BLaER1 (cell line): ENCODE measurements around the gene BRD3OS.

Experiments
- H3K27ac ChIP-seq: shearing (Covaris generic); formaldehyde crosslinking; 2 replicates; pipeline ENCODE4 v1.8.1; 2022
- H3K27me3 ChIP-seq: shearing (Covaris generic); formaldehyde crosslinking; 2 replicates; pipeline ENCODE4 v1.8.1; 2022
- H3K36me3 ChIP-seq: shearing (Covaris generic); formaldehyde crosslinking; 2 replicates; pipeline ENCODE4 v1.8.1; 2022
- H3K4me1 ChIP-seq: shearing (Covaris generic); formaldehyde crosslinking; 2 replicates; pipeline ENCODE4 v1.8.1; 2022
- H3K4me2 ChIP-seq: shearing (Covaris generic); formaldehyde crosslinking; 2 replicates; pipeline ENCODE4 v1.8.1; 2022
- H3K4me3 ChIP-seq: shearing (Covaris generic); formaldehyde crosslinking; 2 replicates; pipeline ENCODE4 v1.8.1; 2022
- H3K9ac ChIP-seq: shearing (Covaris generic); formaldehyde crosslinking; 2 replicates; pipeline ENCODE4 v1.8.1; 2022
- H3K9me3 ChIP-seq: shearing (Covaris generic); formaldehyde crosslinking; 2 replicates; pipeline ENCODE4 v1.8.1; 2022
- H4K20me1 ChIP-seq: shearing (Covaris generic); formaldehyde crosslinking; 2 replicates; pipeline ENCODE4 v1.8.1; 2022
- Cebpa-rat ChIP-seq: shearing (Covaris generic); IDR thresholded peaks from 2 replicates; pipeline ENCODE4 v1.8.1; 2022

Gene BRD3OS

GRCh38 chr9:134003237-134003636 lies 22.0 kb upstream of the BRD3OS start:
- no peak for TF ChIP-seq Cebpa-rat
- Histone ChIP-seq H3K27me3 (no peaks in the 10 kb centered on the region), H3K4me3 (no peak overlapping the region), H3K9ac (no peak overlapping the region), H3K36me3 (no peaks in the 10 kb centered on the region), H3K4me1 (0 out of 2 replicates have a peak, but pooled peaks cover 7% of the 10 kb centered on the region), H3K27ac (no peak overlapping the region), H3K4me2 (no peak overlapping the region), H3K9me3 (no peaks in the 10 kb centered on the region), H4K20me1 (no peaks in the 10 kb centered on the region)

GRCh38 chr9:134004131-134004873 lies 21.0 kb upstream of the BRD3OS start:
- no peak for TF ChIP-seq Cebpa-rat
- 0 out of 2 replicates have a peak, but pooled peaks cover 7% of the 10 kb centered on the region for H3K4me1 ChIP-seq
- H3K27ac ChIP-seq = no peak overlapping the region
- H3K36me3 ChIP-seq = no peaks in the 10 kb centered on the region
- no peaks in the 10 kb centered on the region for H3K27me3 ChIP-seq
- no peaks in the 10 kb centered on the region for H4K20me1 ChIP-seq
- H3K4me3 ChIP-seq = no peak overlapping the region
- H3K9me3 ChIP-seq = no peaks in the 10 kb centered on the region
- no peak overlapping the region for H3K9ac ChIP-seq
- no peak overlapping the region for H3K4me2 ChIP-seq

GRCh38 chr9:134004881-134005280 lies 20.4 kb upstream of the BRD3OS start:
- Histone ChIP-seq H3K27ac (no peak overlapping the region), H3K4me3 (no peak overlapping the region), H3K4me1 (0 out of 2 replicates have a peak, but pooled peaks cover 7% of the 10 kb centered on the region), H3K9ac (no peak overlapping the region), H3K9me3 (no peaks in the 10 kb centered on the region), H4K20me1 (no peaks in the 10 kb centered on the region), H3K4me2 (no peak overlapping the region), H3K36me3 (no peaks in the 10 kb centered on the region), H3K27me3 (no peaks in the 10 kb centered on the region)
- no peak for TF ChIP-seq Cebpa-rat

GRCh38 chr9:134005381-134005780 lies 19.9 kb upstream of the BRD3OS start:
- Histone ChIP-seq H3K36me3 (no peaks in the 10 kb centered on the region), H3K27ac (no peak overlapping the region), H4K20me1 (no peaks in the 10 kb centered on the region), H3K27me3 (no peaks in the 10 kb centered on the region), H3K4me3 (no peak overlapping the region), H3K9me3 (peaks cover 5% of the 10 kb centered on the region), H3K4me2 (no peak overlapping the region), H3K9ac (no peak overlapping the region), H3K4me1 (0 out of 2 replicates have a peak, but pooled peaks cover 7% of the 10 kb centered on the region)
- TF ChIP-seq Cebpa-rat = no peak

GRCh38 chr9:134007150-134007549 lies 18.1 kb upstream of the BRD3OS start:
- H3K9me3 ChIP-seq = peaks cover 20% of the 10 kb centered on the region
- no peak overlapping the region for H3K4me3 ChIP-seq
- H4K20me1 ChIP-seq = no peaks in the 10 kb centered on the region
- H3K4me2 ChIP-seq = no peak overlapping the region
- H3K9ac ChIP-seq = no peak overlapping the region
- H3K27me3 ChIP-seq = no peaks in the 10 kb centered on the region
- no peak for TF ChIP-seq Cebpa-rat
- H3K27ac ChIP-seq = no peak overlapping the region
- H3K36me3 ChIP-seq = no peaks in the 10 kb centered on the region
- H3K4me1 ChIP-seq = 0 out of 2 replicates have a peak, but pooled peaks cover 7% of the 10 kb centered on the region

GRCh38 chr9:134007571-134007970 lies 17.7 kb upstream of the BRD3OS start:
- Histone ChIP-seq H4K20me1 (no peaks in the 10 kb centered on the region), H3K4me1 (0 out of 2 replicates have a peak, but pooled peaks cover 7% of the 10 kb centered on the region), H3K4me3 (no peak overlapping the region), H3K27me3 (no peaks in the 10 kb centered on the region), H3K9ac (no peak overlapping the region), H3K27ac (no peak overlapping the region), H3K9me3 (peaks cover 20% of the 10 kb centered on the region), H3K4me2 (no peak overlapping the region), H3K36me3 (no peaks in the 10 kb centered on the region)
- no peak for TF ChIP-seq Cebpa-rat

GRCh38 chr9:134010310-134011173 lies 14.7 kb upstream of the BRD3OS start:
- H3K36me3 ChIP-seq = 0 out of 2 replicates have a peak, but pooled peaks cover 4% of the 10 kb centered on the region
- H3K4me1 ChIP-seq = 0 out of 2 replicates have a peak, but pooled peaks cover 7% of the 10 kb centered on the region
- H3K9me3 ChIP-seq = peaks cover 36% of the 10 kb centered on the region
- no peak overlapping the region for H3K4me3 ChIP-seq
- H3K27ac ChIP-seq = no peak overlapping the region
- H4K20me1 ChIP-seq = no peaks in the 10 kb centered on the region
- H3K27me3 ChIP-seq = no peaks in the 10 kb centered on the region
- H3K9ac ChIP-seq = no peak overlapping the region
- no peak overlapping the region for H3K4me2 ChIP-seq
- TF ChIP-seq Cebpa-rat = no peak

GRCh38 chr9:134011401-134011800 lies 13.9 kb upstream of the BRD3OS start:
- no peaks in the 10 kb centered on the region for H3K27me3 ChIP-seq
- peaks cover 45% of the 10 kb centered on the region for H3K9me3 ChIP-seq
- no peak overlapping the region for H3K9ac ChIP-seq
- H3K27ac ChIP-seq = no peak overlapping the region
- TF ChIP-seq Cebpa-rat = no peak
- 0 out of 2 replicates have a peak, but pooled peaks cover 7% of the 10 kb centered on the region for H3K4me1 ChIP-seq
- H4K20me1 ChIP-seq = no peaks in the 10 kb centered on the region
- no peak overlapping the region for H3K4me2 ChIP-seq
- H3K36me3 ChIP-seq = 0 out of 2 replicates have a peak, but pooled peaks cover 4% of the 10 kb centered on the region
- H3K4me3 ChIP-seq = no peak overlapping the region

GRCh38 chr9:134014946-134015345 lies 10.3 kb upstream of the BRD3OS start:
- Histone ChIP-seq H3K9me3 (peaks cover 55% of the 10 kb centered on the region), H3K27ac (no peak overlapping the region), H3K4me2 (no peak overlapping the region), H4K20me1 (no peaks in the 10 kb centered on the region), H3K4me1 (no peaks in the 10 kb centered on the region), H3K36me3 (0 out of 2 replicates have a peak, but pooled peaks cover 4% of the 10 kb centered on the region), H3K4me3 (no peak overlapping the region), H3K9ac (no peak overlapping the region), H3K27me3 (no peaks in the 10 kb centered on the region)
- no peak for TF ChIP-seq Cebpa-rat
